HG03039 (cell line): ENCODE measurements around the gene CAST.

ENCODE experiments used
- ATAC-seq: cut with Tn5 transposase; IDR thresholded peaks from one replicate; pipeline ENCODE4 v1.9.1; 2021; ENCODE audit warnings: mild to moderate bottlenecking, moderate library complexity; ENCODE audit not compliant: unreplicated experiment

Gene CAST

DNA sequence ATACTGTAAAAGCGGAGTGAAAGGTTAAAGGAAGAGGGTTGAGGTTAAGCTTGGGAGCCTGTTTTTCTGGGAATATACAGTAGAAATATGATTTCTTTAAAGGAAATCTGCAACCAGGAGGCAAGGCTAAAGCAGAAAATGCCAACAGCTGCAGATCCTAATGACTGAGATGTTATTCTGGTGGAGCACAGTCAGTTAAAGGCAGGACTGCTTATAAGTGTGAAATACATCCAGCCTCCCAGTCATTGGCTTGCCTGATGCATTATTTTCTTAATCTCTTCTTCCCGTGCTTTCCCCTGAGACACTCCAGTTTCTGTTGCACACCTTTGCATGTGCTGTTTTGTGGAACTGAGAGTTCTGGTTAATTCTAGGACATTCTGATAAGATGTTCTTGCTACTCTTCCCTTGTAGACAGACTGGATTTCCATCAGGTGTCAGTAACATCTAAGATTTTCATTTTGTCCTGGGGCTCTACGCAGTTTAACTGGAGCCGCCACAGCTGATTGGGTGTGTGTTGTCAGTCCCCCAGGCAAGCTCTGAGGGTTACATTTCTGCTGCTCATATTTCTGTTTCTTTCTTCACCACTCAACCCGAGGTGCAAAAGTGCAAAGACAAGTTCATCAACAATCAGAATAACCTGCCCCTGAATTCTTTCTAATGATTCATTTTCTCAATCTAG lies 44.4 kb downstream of the CAST start:
- ATAC-seq = no peak

GRCh38 chr5:96708600-96708999 lies 46.4 kb downstream of the CAST start:
- ATAC-seq = no peak

GRCh38 chr5:96709152-96709821 lies 47.1 kb downstream of the CAST start:
- ATAC-seq = no peak

GRCh38 chr5:96712100-96712746 lies 50.0 kb downstream of the CAST start:
- ATAC-seq = no peak

DNA sequence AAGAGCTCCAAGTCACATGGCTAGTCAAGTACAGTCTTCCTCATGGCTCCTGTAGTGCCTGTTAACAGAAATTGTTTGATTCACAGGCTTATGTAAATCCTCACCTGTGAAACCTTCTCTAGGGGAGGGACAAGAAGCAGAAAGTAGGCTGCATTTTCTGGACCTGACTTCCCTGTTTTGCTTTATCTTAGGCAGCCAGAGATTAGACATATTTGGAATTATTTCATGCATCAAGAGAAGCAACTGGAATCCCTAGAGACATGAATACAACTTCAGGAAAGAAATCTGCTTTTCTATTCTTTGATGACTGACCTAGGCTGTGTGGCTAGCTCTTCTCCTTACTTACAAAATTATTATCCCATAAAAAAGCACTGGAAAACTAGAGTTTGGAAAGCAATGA lies 52.3 kb downstream of the CAST start:
- no peak for ATAC-seq

- peak; percentile 53 for ATAC-seq
Measured at GRCh38 chr5:96714951-96715451, 52.8 kb downstream of the CAST start.

- no peak for ATAC-seq
Measured at GRCh38 chr5:96716007-96716406, 53.8 kb downstream of the CAST start.

GRCh38 chr5:96716716-96717115 lies 54.5 kb downstream of the CAST start:
- ATAC-seq = no peak

DNA sequence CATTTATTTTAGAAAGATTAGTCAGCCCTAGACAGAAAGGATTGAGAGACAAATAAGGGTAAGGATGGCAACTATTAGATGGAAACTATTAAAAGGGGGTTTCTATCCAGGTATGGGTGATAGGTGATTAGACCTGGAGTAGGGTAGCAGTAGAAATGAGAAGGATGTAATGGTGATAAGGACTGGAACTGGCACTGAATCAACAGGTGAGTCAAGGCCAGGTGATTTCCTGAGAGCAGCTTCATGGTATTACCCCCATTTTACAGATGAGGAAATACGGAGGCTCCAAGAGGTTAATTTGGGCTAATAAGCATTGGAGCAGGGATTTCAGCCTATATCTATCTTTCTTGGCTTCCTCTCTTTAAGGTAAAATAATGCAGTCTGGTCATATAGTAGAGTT lies 55.7 kb downstream of the CAST start:
- ATAC-seq = no peak

DNA sequence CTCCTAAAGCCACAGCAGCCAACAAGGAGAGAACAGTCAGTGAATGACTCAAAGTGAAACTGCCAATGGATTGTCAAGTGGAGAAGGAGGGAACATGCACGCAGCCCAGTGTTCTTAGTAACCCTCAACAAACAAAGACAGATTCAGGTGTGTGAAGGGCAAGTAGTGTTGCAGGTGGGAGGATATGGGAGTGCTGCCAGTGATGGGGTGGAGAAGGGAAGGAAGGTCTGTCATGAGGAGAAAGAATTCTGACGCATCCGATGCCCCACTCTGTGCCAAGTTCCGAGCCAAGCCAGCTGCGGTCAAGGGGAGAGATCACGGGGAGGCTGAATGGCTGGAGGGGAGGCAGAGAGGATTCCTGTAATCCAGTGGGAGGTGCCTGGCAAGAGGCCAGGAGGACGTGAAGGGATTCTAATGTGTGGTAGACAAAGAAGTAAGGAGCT lies 56.5 kb downstream of the CAST start:
- no peak for ATAC-seq

- ATAC-seq = no peak
Measured at GRCh38 chr5:96720408-96720807, 58.2 kb downstream of the CAST start.

- ATAC-seq = no peak
Measured at GRCh38 chr5:96721351-96721977, 59.3 kb downstream of the CAST start.

- ATAC-seq = no peak
Measured at GRCh38 chr5:96725257-96725656, 63.1 kb downstream of the CAST start.

DNA sequence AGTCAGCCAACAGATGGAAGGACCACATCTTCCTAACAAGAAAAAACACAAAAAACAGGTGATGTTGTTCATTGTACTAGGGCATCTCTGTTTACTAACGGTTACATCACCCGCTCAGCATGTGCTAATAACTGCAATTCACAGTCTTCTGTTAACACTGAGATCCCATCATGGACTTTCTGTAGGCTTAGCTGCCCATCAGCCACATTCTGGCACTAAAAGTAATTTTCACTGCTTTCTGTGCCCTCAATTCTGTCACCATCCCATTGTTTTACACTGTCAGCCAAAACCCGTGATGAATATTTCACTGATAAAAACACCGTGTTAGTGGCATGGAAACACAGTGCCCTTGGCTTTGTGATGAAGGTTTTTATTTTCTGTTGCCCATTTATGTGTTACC lies 64.6 kb downstream of the CAST start:
- ATAC-seq = no peak

DNA sequence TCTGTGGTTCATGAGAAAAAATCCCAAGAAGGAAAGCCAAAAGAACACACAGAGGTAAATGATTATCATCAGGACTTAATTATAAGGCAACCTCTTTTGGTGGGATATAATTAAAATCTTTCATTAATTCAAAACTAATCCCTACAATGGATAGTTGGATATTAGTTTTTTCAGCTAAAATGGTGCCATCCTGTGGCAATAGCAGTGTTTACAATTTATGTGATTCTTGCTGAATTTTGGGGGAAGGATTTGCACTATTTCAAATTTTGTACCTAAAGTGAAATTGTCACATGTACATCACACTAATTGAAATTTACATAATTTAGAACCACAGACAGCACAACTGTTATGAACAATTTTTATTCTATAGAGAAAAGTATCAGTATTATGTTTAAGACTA lies 67.0 kb downstream of the CAST start:
- ATAC-seq = no peak

GRCh38 chr5:96730586-96730985 lies 68.4 kb downstream of the CAST start:
- ATAC-seq = no peak

DNA sequence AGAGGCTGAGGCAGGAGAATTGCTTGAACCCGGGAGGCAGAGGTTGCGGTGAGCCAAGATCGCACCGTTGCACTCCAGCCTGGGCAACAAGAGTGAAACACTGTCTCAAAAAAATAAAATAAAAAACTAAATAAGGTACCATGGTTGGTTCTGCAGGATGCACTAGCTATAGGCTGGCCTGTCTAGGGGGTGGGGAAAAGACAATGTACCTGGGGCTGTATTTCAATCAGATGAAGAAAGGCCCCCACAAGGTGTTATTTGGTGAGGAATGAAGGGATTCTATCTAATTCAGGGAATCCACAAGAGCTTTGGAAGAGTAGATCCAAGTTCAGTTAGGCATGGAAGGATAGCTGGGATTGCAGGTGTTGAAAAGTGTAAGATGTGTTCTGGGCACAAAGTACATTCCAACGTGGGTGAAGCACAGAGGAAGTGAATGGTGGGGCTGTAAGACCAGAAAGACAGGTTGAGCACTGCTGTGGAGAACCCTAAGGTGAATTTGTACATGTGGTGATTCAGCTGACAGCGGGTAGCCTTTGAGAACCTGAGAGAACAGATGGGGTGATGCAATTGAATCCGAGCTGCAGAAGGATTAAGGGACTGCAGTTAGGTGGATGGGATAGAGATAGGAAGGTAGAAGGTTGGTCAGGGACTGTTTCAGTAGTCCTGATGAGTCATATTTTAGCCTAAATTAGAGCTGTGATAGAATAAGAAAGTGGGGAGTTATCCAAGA lies 71.8 kb downstream of the CAST start:
- no peak for ATAC-seq

GRCh38 chr5:96734871-96735325 lies 72.7 kb downstream of the CAST start:
- ATAC-seq = no peak

DNA sequence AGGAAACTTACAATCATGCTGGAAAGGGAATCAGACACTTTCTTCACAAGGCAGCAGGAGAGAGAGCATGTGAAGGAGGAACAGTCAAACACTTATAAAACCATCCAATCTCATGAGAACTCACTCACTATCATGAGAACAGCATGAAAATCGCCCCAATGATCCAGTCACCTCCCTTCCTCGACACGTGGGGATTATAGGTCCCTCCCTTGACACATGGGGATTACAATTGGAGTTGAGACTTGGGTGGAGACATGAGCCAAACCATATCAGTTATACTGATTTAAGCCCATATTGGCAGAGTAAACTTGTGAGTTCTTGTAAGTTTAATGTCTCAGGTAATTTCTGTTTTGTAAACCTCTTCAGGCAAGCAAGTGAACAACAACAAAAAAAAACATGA lies 74.8 kb downstream of the CAST start:
- ATAC-seq = no peak

DNA sequence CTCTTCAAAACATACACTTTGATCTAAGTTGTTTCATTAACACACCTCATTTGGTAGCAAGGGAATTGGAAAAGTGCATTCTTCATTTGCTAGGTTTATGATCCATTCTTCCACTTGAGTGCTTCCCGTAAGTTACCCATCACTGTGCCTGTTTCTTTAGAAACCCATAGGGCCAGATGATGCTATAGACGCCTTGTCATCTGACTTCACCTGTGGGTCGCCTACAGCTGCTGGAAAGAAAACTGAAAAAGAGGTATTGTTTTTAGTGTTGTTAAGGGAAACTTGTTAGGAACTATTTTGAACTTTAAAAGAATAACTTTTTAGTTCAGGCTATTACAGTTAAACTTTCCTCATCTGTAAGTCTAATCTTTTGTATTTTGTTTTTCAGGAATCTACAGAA lies 78.9 kb downstream of the CAST start:
- no peak for ATAC-seq

- no peak for ATAC-seq
Measured at GRCh38 chr5:96741891-96742309, 79.7 kb downstream of the CAST start.
